Small intestine (tissue), 7 donors: ENCODE results near the gene FBXW7. TPM values are rescaled to one million over a fixed set of nuclear protein-coding genes. Genes with fewer than 3 reads are reported as not detected.

Source experiments
- DNase-seq, 2 donors: peaks; one replicate each; pipeline versions ENCODE4 v3.0.0 to v3.0.0-alpha.2; 2013
- FAIRE-seq: peaks from 2 replicates; lab custom pipeline; 2012; peaks lifted over from hg19 to GRCh38; lab: Jason Lieb, UNC
- H3K27ac ChIP-seq, 3 donors: one replicate each; pipeline ENCODE4 v1.5.1; 2013; ENCODE audit warnings: low read length in 2 of 3, mild to moderate bottlenecking in 2 of 3, control low read depth in 1 of 3, inconsistent platforms in 1 of 3, low read depth in 1 of 3, moderate library complexity in 1 of 3
- H3K27me3 ChIP-seq, 3 donors: one replicate each; pipeline ENCODE4 v1.6.1; 2013; ENCODE audit warnings: low read length in 3 of 3, inconsistent platforms in 1 of 3; ENCODE audit not compliant: control insufficient read depth in 3 of 3, insufficient read depth in 3 of 3
- H3K36me3 ChIP-seq, 3 donors: one replicate each; pipeline ENCODE4 v1.6.1; 2013; ENCODE audit warnings: low read length in 3 of 3, inconsistent platforms in 1 of 3, low read depth in 1 of 3, mild to moderate bottlenecking in 1 of 3, moderate library complexity in 1 of 3; ENCODE audit not compliant: control insufficient read depth in 3 of 3, insufficient read depth in 2 of 3
- H3K4me1 ChIP-seq, 3 donors: one replicate each; pipeline ENCODE4 v1.6.1; 2013; ENCODE audit warnings: low read length in 2 of 3, inconsistent platforms in 1 of 3, low read depth in 1 of 3, mild to moderate bottlenecking in 1 of 3, moderate library complexity in 1 of 3; ENCODE audit not compliant: control insufficient read depth in 3 of 3, insufficient read depth in 2 of 3
- H3K4me3 ChIP-seq, 3 donors: one replicate each; pipeline ENCODE4 v1.5.1; 2013; ENCODE audit warnings: low read length in 3 of 3, control low read depth in 1 of 3, inconsistent platforms in 1 of 3, low read depth in 1 of 3, mild to moderate bottlenecking in 1 of 3, moderate library complexity in 1 of 3
- H3K9me3 ChIP-seq, 2 donors: one replicate each; pipeline ENCODE4 v1.6.1; 2013; ENCODE audit warnings: low read depth in 1 of 2, low read length in 1 of 2; ENCODE audit not compliant: control insufficient read depth in 2 of 2, insufficient read depth in 1 of 2
- WGBS, 3 donors: extraction: QIAGEN DNeasy Blood & Tissue Kit; methylation state at CpG; one replicate each; pipeline ENCODE4 v1.1.7; 2013; 5-methylcytosine and 5-hydroxymethylcytosine counted together
- polyA plus RNA-seq, 4 donors: library from polyadenylated mRNA; stranded (reverse) in 3 of 4; unstranded in 1 of 4; fragments of 200-250 nt in 3 of 4; fragments of 120-200 nt in 1 of 4; gene quantifications; one replicate each; pipeline versions ENCODE4 v1.2.1 to v1.2.3, GENCODE V29; 2013
- donor health status: healthy with polysubstance abuse.
- donor health status: control.
- donor health status: control.
- donor health status: Bipolar disorder and iron deficiency.
- donor health status: healthy.

The FBXW7 gene
- polyA plus RNA-seq, 4 donors: 7.4 to 18.1 (median 8.7) TPM

GRCh38 chr4:152540941-152541340 is 5.0 kb upstream of the FBXW7 start:
- no peaks in the 10 kb centered on the region for H3K27me3 ChIP-seq
- no peak overlapping the region for H3K27ac ChIP-seq
- DNase-seq: no peak
- WGBS, 3 donors: 92 to 95% (median 92%) methylated on average over 12 to 13 of the region's 13 CpGs
- FAIRE-seq: no peak
- no peak overlapping the region for H3K4me3 ChIP-seq
- H3K9me3 ChIP-seq: peaks cover 0 to 13% of the 10 kb centered on the region in 2 donors
- H3K4me1 ChIP-seq: peaks cover 8 to 11% (median 9%) of the 10 kb centered on the region in 3 donors
- H3K36me3 ChIP-seq: peaks cover 0 to 19% (median 2%) of the 10 kb centered on the region in 3 donors

GRCh38 chr4:152540293-152540674 is 4.4 kb upstream of the FBXW7 start:
- 83 to 94% (median 90%) methylated on average over 4 of the region's 4 CpGs for WGBS, 3 donors
- H3K4me1 ChIP-seq: peaks cover 8 to 11% (median 9%) of the 10 kb centered on the region in 3 donors
- no peak overlapping the region for H3K4me3 ChIP-seq
- no peaks in the 10 kb centered on the region for H3K27me3 ChIP-seq
- H3K27ac ChIP-seq: no peak overlapping the region
- peaks cover 0 to 13% of the 10 kb centered on the region in 2 donors for H3K9me3 ChIP-seq
- FAIRE-seq (no peak), DNase-seq (no peak)
- peaks cover 0 to 19% (median 2%) of the 10 kb centered on the region in 3 donors for H3K36me3 ChIP-seq

DNA sequence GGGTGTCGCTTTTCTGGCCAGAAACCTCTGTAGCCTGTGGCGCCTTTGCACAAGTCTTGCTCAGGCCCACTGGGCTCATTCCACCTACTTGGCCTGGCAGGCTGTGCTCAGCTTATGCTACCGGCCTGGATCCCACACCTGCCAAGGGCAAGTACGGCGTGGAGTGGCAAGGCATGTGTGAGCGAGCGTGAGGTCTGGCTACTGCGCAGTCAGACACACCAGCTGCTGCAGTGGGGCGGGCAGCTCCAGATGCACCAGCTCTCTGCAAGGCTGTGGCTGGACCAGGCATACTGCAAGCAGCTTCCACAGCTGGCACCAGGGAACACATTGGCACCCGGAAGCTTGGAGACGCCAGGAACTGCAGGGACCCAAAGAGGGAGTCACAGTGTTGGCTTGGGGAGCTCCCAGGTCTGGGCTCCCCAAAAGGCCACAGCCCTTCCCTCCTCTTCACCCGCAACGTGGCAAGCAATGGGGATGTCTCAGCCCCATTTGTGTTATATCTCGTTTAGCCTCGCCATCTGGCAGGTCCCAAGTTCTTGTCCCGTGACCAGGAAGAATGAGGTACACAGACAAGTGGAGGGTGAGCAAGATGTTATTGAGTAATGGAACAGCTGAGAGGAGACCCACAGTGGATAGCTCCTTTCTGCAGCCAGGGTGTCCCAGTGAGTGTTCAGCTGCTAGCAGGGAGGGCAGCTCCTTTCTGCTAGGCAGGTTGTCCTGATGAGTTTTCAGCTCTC is 3.8 kb upstream of the FBXW7 start:
- no peak for DNase-seq

DNA sequence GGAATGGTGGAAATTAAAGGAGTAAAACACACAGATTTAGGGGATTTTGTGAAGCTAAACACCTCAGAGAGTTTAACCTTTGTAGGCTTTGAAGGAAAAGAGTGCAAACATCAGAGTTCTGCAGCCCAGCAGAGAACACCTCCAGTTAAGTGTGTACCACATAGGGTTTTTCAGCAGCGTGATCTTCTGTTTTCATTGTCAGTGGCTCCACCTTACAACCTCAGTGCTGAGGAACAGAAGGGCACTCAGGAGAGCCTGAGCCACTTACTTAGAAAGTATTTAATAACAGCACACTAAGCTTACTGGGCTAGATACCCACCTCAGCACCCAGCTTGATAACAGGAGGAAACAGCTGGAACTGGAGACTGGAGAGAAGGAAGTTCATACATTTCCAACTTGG is 2.0 kb upstream of the FBXW7 start:
- 55 to 71% (median 59%) methylated on average over 1 of the region's 1 CpG for WGBS, 3 donors

More for the DNA sequence above, 3.8 kb upstream of the FBXW7 start:
- Histone ChIP-seq H3K27ac (no peak overlapping the region), H3K4me3 (no peak overlapping the region), H3K9me3 (peaks cover 0 to 13% of the 10 kb centered on the region in 2 donors), H3K36me3 (peaks cover 0 to 19% (median 2%) of the 10 kb centered on the region in 3 donors), H3K4me1 (peaks cover 8 to 11% (median 9%) of the 10 kb centered on the region in 3 donors), H3K27me3 (no peaks in the 10 kb centered on the region)
- 95 to 98% (median 97%) methylated on average over 16 of the region's 16 CpGs for WGBS, 3 donors
- no peak for FAIRE-seq

GRCh38 chr4:152536545-152537182 is 772 bp upstream of the FBXW7 start:
- Histone ChIP-seq H3K27ac (peak overlapping the region; percentile 95 to 99 (median 99)), H3K4me3 (peak overlapping the region; percentile 64 to 100 (median 82)), H3K9me3 (peaks cover 0 to 13% of the 10 kb centered on the region in 2 donors), H3K4me1 (peaks cover 8 to 11% (median 9%) of the 10 kb centered on the region in 3 donors), H3K36me3 (peaks cover 0 to 19% (median 2%) of the 10 kb centered on the region in 3 donors), H3K27me3 (no peaks in the 10 kb centered on the region)
- WGBS, 3 donors: 0 to 1% (median 0%) methylated on average over 24 of the region's 24 CpGs
- DNase-seq (peak; percentile 85 to 92), FAIRE-seq (no peak)

More for the DNA sequence above, 2.0 kb upstream of the FBXW7 start:
- Histone ChIP-seq H3K27me3 (no peaks in the 10 kb centered on the region), H3K4me1 (peaks cover 8 to 11% (median 9%) of the 10 kb centered on the region in 3 donors), H3K36me3 (peaks cover 0 to 19% (median 2%) of the 10 kb centered on the region in 3 donors), H3K4me3 (peak overlapping the region in 1 of 3 donors; percentile 82), H3K9me3 (peaks cover 0 to 13% of the 10 kb centered on the region in 2 donors), H3K27ac (peak overlapping the region; percentile 8 to 95 (median 42))
- DNase-seq: peak in 1 of 2 donors; percentile 23
- FAIRE-seq: no peak

- H3K4me1 ChIP-seq: peaks cover 8 to 12% (median 11%) of the 10 kb centered on the region in 3 donors
- H3K4me3 ChIP-seq: peak overlapping the region; percentile 79 to 100 (median 91)
- FAIRE-seq (no peak), DNase-seq (no peak)
- H3K9me3 ChIP-seq: peaks cover 0 to 10% of the 10 kb centered on the region in 2 donors
- no peaks in the 10 kb centered on the region for H3K27me3 ChIP-seq
- H3K36me3 ChIP-seq: peaks cover 0 to 11% (median 2%) of the 10 kb centered on the region in 3 donors
- WGBS, 3 donors: 0 to 1% (median 0%) methylated on average over 26 to 60 of the region's 60 CpGs
- H3K27ac ChIP-seq: peak overlapping the region; percentile 95 to 99 (median 96)
Observed at GRCh38 chr4:152535360-152535902, 461 bp downstream of the FBXW7 start.

DNA sequence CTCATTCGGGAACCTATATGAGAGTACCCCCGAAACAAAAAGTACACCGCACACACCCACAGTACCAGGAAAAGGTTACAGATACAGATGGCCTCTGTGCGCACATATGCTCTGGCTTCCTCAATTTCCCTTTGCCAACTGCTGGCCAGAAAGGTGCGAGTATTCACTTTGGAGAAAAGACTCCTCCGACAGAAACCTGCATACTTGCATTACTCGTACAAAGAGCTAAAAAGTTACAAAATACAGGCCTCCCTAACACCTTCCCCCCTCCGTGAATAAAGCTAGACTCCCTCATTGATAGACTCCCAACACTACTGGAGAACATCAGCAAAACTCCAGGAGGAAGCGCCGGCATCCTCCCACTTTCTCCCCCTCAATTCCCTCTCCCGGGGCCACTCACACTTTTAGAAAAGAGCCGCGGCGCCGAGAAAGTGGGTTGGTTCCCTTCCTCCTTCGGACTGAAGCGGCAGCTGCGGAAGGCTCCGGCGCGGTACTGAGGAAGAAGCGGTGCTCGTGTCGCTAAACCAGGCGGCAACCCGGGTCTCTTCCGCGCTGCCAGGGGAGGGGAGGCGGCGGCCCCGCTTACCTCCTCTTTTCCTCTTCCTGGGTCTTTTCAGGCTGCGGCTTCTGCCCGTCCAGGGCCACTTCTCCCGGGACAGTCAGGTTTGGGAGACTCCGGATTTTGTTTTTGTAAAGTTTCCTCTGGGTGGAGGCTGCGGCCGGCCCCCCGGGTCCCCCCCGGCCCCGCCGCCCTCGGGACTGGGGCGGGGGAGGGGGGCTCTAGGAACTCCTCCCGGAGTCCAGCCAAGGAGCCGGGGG is 1.1 kb downstream of the FBXW7 start:
- Histone ChIP-seq H3K27me3 (no peaks in the 10 kb centered on the region), H3K4me1 (peaks cover 8 to 12% (median 11%) of the 10 kb centered on the region in 3 donors), H3K27ac (peak overlapping the region; percentile 95 to 99 (median 96)), H3K36me3 (peaks cover 0 to 5% (median 2%) of the 10 kb centered on the region in 3 donors), H3K4me3 (peak overlapping the region; percentile 79 to 100 (median 91)), H3K9me3 (peaks cover 0 to 3% of the 10 kb centered on the region in 2 donors)
- 0 to 1% (median 1%) methylated on average over 42 to 45 of the region's 45 CpGs for WGBS, 3 donors
- FAIRE-seq (no peak), DNase-seq (peak; percentile 49 to 61)
